Mucosa of gallbladder (tissue), 1 donor: Measurements from ENCODE around the gene CNTNAP2. TPM values are rescaled to one million over a fixed set of nuclear protein-coding genes. Genes with fewer than 3 reads are reported as not detected.
"Not testable (repeated sequence)": the region's sequence is repeated elsewhere in the genome, so short reads cannot be mapped to it uniquely, and the experiment has no call there.

Experiments used
- DNase-seq: peaks from one replicate; pipeline ENCODE4 v3.0.0-alpha.2; 2020; ENCODE audit warnings: low spot score
- total RNA-seq: library from RNA; stranded (reverse); gene quantifications from one replicate; pipeline ENCODE4 v1.2.1, GENCODE V29; 2021
- donor health status: DM: no; HTN: no; CAD: no.

The CNTNAP2 gene
- total RNA-seq, 1 donor from 2014 or later: 1.6 TPM

- no peak for DNase-seq
Observed at GRCh38 chr7:147106746-147107145, 990.1 kb downstream of the CNTNAP2 start.

GRCh38 chr7:147114525-147114924, 997.9 kb downstream of the CNTNAP2 start:
- not testable (repeated sequence) for DNase-seq

DNA sequence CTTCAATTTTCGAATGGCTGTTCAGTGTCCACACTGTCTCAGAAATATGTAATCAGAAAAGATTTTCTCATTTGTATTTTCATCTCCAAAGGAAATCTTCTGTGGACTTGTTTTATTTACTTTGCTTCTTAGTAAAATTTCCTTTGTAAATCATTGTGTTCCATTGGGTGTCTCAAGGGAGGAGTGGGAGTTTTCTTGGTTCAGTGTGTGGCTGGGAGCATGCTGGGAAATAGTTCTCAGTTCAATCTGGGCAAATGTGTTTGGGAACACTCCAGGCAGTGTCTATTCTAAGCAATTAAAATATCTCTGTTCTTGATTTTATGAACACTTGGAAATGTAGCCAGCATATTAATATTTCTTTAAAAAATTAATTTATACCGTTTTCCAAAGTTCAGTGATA, 1019.8 kb downstream of the CNTNAP2 start:
- DNase-seq: no peak

DNA sequence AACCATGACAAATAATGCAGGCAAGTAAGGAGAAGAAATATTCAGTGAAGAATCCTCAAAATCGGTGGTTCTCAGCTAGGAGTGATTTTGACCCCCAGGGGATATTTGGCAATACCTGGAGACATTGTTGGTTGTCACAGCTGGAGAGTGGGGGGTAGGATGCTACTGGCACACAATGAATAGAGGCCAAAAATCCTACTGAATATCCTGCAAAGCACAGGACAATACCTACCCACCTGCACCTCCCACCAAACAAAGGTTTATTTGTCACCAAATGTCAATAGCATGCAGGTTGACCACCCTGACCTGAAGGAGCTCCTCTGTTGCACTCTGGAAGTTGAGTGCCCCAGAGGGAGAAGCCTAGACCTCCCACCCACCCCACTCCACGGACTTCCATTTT, 1028.6 kb downstream of the CNTNAP2 start:
- DNase-seq: no peak

GRCh38 chr7:147146169-147146568, 1029.6 kb downstream of the CNTNAP2 start:
- DNase-seq: no peak

DNA sequence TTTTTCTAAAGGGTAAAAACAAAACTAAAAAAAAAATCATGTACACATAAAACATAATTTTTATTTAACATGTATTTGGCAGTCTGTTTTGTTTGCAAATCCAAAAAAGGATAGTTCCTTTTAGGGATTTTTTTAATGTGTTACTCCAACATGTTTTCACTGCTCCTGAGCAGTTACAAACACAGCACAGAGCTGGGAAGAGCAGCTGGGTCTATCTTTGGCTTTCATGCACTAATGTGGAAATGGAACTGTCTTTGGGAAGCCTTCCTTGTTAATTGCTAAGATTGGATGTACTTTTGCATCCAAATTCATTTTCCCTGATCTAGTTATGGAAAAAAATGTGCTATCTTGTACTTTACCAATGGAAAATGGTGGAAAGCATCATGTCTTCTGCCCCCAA, 1035.1 kb downstream of the CNTNAP2 start:
- DNase-seq: no peak

DNA sequence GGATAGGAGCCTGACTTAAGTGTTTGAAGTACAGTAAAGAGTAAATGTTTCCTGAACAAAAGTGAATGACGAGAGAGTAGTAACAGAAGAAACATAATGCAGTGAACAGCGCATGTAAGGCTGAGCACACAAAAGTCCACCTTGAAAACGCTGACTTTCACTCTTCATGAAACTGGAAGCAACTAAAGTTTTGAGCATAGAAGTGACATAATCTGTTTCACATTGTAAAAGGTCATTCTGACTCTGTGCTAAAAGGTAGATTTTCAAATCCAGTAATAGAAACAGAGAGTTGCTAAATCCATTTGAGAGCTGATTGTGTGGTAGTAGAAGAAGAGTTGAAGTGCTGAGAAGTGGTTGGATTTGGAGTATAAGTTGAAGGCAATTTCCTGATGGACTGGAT, 1037.0 kb downstream of the CNTNAP2 start:
- DNase-seq: no peak

DNA sequence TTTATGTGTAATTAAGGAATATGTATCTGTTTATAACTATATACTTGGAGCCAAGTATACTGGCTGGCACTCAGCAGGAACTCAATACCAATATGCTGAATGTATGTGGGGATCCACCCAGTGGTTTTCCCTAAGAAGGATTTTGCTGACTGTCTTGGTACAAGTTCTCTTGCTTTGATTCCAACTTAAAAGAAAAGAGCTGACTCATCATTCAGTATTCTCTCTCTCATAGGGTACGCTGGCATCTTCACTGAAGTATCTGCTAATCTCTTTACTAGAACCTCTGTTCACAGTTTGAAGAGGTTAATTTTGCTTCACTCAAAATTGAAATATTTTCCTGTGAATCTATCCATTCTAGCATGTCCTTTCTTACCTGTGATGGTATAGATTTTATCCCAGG, 1044.8 kb downstream of the CNTNAP2 start:
- DNase-seq: no peak

- DNase-seq: no peak
Observed at GRCh38 chr7:147170341-147171012, 1053.9 kb downstream of the CNTNAP2 start.

DNA sequence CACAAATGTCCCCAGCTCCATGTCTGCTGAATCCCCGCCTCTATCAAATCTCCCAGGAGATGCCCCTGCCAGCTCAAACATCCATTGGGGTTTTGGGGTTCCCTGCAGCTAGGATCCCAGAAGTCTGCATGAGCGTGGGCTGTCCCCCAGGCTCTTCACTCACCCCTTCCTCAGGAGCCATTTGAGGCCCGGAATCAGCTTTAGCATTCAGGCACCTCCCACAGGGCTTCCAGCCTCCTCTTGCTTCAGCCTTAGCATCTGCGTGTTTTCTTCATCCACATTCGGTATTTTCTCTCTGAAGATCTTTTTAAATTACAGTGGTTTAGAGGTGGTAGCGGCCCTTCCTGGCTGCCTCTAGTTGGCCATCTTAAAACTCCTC, 1054.4 kb downstream of the CNTNAP2 start:
- no peak for DNase-seq

GRCh38 chr7:147173883-147174282, 1057.3 kb downstream of the CNTNAP2 start:
- no peak for DNase-seq

DNA sequence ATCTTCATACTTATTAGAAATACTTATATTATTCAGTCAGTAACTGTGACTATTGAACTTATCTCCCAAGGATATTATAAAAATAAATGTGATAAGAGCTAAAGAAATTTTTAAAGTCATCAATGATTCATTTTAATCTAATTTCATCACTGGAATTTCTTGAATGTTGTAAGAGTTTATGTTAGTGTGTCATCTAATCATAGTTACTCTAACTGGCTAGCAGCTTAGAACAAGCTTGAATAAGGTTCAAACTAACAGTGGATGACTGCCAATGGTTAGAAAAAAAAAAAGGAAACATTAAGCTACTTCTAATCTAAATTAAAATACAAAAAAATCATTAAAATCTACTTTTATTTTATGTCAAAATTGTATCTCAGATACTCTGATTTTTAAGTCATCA, 1066.3 kb downstream of the CNTNAP2 start:
- DNase-seq: no peak

- DNase-seq: no peak
Observed at GRCh38 chr7:147183276-147183675, 1066.7 kb downstream of the CNTNAP2 start.

DNA sequence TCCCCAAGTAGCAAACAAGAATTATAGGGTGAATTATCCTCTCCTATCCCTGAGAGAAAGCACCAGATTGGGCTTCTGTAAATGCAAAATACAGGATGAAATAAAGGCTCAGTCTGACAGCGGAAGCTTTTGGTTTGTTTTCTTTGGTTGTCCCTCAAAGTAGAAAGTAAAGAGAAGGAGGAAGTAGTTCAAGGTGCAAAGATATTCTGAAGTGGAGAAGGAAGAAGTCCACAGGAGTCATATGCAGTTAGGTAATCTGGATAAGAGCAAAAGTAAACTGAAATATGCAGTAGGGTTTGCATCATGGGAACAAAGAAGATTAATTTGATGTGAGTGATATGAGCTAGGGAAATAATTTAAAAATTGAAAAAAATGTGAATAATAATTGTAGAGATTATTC, 1071.9 kb downstream of the CNTNAP2 start:
- no peak for DNase-seq

- DNase-seq: no peak
Observed at GRCh38 chr7:147193476-147193875, 1076.9 kb downstream of the CNTNAP2 start.

DNA sequence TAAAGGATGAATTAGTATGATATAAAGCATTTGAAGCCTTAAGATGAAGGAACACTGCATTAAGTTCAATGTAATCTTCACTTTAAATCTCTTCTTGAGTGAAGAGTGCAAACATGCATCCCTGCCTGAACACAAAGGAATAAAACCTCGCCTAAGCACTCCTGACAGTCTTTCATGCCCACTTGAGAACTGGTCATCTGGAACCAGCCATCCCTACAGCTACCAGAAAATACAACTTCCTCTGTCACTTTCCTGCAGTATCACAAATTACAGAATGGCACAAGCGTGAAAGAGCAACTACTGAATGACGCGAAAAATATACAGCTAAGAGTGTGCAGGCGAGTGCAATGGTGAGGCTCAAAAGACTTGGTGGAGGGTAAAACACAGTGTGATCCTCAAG, 1079.9 kb downstream of the CNTNAP2 start:
- DNase-seq: no peak

DNA sequence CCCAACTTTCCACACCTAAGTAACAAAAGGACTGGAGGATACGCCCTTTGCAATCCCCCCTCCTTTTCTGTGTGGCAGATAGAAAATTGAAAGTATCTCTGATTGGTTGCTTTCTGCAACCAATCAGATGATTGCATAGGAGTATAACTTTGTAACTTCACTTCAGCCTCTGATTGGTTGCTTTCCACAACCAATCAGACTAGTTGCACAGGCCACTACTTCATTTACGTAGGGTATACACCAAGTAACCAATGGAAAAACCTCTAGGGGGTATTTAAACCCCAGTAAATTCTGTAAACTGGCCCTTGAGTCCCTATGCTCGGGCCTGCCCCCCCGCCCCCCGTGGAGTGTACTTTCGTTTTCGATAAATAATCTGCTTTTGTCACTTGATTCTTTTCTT, 1080.4 kb downstream of the CNTNAP2 start:
- no peak for DNase-seq

- DNase-seq: no peak
Observed at GRCh38 chr7:147199868-147200267, 1083.3 kb downstream of the CNTNAP2 start.

DNA sequence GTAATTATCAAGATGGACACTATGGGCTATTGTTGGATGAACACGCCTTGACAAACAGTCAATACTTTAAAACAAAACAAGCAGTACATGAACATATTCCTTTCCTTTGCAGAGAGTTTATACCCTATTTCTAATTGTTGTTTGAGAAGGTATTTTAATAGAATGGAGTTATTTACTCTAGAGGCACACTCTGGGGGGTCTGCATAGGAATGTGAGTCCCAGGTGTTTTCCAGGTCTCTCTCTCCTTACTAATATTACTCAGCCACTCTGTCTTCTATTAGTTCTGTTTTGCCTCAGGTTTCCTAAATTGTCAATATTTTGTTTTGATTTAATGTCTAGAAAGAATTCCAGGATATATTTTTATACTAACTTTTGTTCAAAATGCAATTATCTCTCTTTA, 1091.4 kb downstream of the CNTNAP2 start:
- no peak for DNase-seq

- DNase-seq: no peak
Observed at GRCh38 chr7:147231275-147231674, 1114.7 kb downstream of the CNTNAP2 start.

GRCh38 chr7:147235645-147236382, 1119.2 kb downstream of the CNTNAP2 start:
- no peak for DNase-seq

DNA sequence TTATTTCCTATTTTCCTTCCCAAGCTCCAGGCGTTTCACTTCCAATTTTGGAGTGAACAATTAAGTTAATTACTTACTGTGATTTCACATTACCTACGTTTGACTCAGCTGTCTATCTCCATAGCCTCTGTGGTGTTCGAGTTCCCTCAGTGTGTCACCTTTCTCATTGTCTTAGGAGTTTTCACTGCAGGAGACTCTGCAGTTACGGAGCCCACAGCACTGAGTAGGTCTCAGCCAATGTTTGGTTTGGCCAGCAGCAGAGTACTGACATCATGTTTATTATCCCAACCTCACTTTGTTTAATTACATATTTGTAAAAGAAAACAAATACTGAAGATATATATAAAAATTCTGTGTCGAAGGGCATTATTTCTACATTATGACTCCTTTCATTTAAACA, 1123.9 kb downstream of the CNTNAP2 start:
- DNase-seq: no peak

- peak; percentile 37 for DNase-seq
Observed at GRCh38 chr7:147245274-147245673, 1128.7 kb downstream of the CNTNAP2 start.

DNA sequence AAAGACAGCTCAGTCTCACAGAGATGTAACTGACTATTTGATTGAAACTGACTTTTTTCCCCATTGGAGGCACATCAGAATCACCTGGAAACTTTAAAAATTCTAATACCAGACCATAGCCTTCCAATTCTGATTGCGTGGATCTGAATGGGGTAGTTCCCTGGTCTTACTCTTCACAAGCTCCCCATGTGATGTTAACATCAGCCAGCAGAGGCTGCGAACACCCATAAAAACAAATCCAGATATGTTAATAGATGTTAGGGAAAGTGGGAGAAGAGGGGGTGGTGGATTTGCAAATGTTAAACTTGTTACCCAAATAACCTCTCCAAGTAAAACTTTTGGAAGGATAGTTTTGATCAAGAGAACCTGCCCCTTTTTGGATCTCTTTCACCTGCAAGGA, 1133.4 kb downstream of the CNTNAP2 start:
- no peak for DNase-seq
